ENCODE measurements around the gene CEP112. TPM values are rescaled to one million over a fixed set of nuclear protein-coding genes. Genes with fewer than 3 reads are reported as not detected.
A peak's percentile ranks its signal among the peaks of the same experiment; 100 is the strongest.

CEP112 gene
- total and polyA plus RNA-seq, 8 donors = 15.1 to 23.8 (median 19.7) TPM

- Histone ChIP-seq H3K4me1 (no peaks in the 10 kb centered on the region), H3K27ac (no peak overlapping the region), H3K27me3 (no peaks in the 10 kb centered on the region), H3K9me3 (no peaks in the 10 kb centered on the region), H3K36me3 (no peaks in the 10 kb centered on the region), H3K4me3 (no peak overlapping the region)
- DNase-seq = no peak
- ATAC-seq = no peak
- TF ChIP-seq CTCF (IDR thresholded peaks at IDR 0.05) = no peak
- intact Hi-C loops (cut with DNase I) = no loop called here
These were observed 18.3 kb upstream of the CEP112 start for GRCh38 chr17:66210208-66210574.

- DNase-seq (no peak), ATAC-seq (no peak)
- Histone ChIP-seq H3K4me3 (no peak overlapping the region), H3K36me3 (no peaks in the 10 kb centered on the region), H3K27me3 (no peaks in the 10 kb centered on the region), H3K4me1 (no peaks in the 10 kb centered on the region), H3K27ac (no peak overlapping the region), H3K9me3 (no peaks in the 10 kb centered on the region)
- TF ChIP-seq CTCF (IDR thresholded peaks at IDR 0.05) = no peak
- intact Hi-C loops (cut with DNase I) = no loop called here
These were observed 16.0 kb upstream of the CEP112 start for GRCh38 chr17:66207936-66208335.

- Histone ChIP-seq H3K27me3 (no peaks in the 10 kb centered on the region), H3K36me3 (no peaks in the 10 kb centered on the region), H3K4me3 (no peak overlapping the region), H3K4me1 (no peaks in the 10 kb centered on the region), H3K9me3 (no peaks in the 10 kb centered on the region), H3K27ac (no peak overlapping the region)
- TF ChIP-seq CTCF (IDR thresholded peaks at IDR 0.05) = no peak
- ATAC-seq (no peak), DNase-seq (no peak)
- intact Hi-C loops (cut with DNase I) = no loop called here
These were observed 11.5 kb upstream of the CEP112 start for GRCh38 chr17:66203274-66204015.

- Histone ChIP-seq H3K36me3 (no peaks in the 10 kb centered on the region), H3K9me3 (no peaks in the 10 kb centered on the region), H3K4me3 (no peak overlapping the region), H3K4me1 (no peaks in the 10 kb centered on the region), H3K27me3 (no peaks in the 10 kb centered on the region), H3K27ac (no peak overlapping the region)
- DNase-seq = peak in 2 of 4 donors; percentile 56 to 78
- ATAC-seq = peak; percentile 91
- intact Hi-C loops (cut with DNase I) = no loop called here
- TF ChIP-seq CTCF (IDR thresholded peaks at IDR 0.05) = peak; percentile 41 to 61
These were observed 8.8 kb upstream of the CEP112 start for GRCh38 chr17:66200685-66201092.

GRCh38 chr17:66198242-66198641, 6.3 kb upstream of the CEP112 start:
- Histone ChIP-seq H3K9me3 (no peaks in the 10 kb centered on the region), H3K4me1 (no peaks in the 10 kb centered on the region), H3K27me3 (no peaks in the 10 kb centered on the region), H3K27ac (no peak overlapping the region), H3K4me3 (no peak overlapping the region), H3K36me3 (no peaks in the 10 kb centered on the region)
- TF ChIP-seq CTCF (IDR thresholded peaks at IDR 0.05) = no peak
- no peak for DNase-seq
- no peak for ATAC-seq
- intact Hi-C loops (cut with DNase I) = no loop called here

Measured in left lung (tissue), 10 donors.